ENCODE measurements around the gene MAPK8.

DNA sequence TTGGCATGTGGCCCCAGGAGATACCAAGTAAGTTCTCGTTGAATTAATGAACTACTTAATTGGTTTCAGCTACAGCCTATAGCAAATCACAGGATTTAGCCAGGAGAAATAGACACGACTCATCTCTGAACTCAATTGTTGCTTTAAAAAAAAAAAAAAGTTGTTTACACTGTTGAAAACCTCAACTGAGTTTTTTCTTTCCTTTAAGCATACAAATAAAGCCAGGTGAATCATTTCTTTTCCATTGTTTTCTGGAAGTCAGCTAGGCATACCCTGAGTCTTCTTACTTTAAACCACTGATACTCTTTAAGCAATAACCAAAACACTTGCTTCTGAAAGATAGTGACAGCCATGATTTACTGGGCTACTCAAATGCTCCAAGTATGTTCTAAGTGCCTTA lies 32.7 kb upstream of the MAPK8 start:
- TF ChIP-seq, protein P1, sequence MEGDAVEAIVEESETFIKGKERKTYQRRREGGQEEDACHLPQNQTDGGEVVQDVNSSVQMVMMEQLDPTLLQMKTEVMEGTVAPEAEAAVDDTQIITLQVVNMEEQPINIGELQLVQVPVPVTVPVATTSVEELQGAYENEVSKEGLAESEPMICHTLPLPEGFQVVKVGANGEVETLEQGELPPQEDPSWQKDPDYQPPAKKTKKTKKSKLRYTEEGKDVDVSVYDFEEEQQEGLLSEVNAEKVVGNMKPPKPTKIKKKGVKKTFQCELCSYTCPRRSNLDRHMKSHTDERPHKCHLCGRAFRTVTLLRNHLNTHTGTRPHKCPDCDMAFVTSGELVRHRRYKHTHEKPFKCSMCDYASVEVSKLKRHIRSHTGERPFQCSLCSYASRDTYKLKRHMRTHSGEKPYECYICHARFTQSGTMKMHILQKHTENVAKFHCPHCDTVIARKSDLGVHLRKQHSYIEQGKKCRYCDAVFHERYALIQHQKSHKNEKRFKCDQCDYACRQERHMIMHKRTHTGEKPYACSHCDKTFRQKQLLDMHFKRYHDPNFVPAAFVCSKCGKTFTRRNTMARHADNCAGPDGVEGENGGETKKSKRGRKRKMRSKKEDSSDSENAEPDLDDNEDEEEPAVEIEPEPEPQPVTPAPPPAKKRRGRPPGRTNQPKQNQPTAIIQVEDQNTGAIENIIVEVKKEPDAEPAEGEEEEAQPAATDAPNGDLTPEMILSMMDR (IDR thresholded peaks at IDR 0.05), result no peak
- TF ChIP-seq FOSB (CRISPR knock-in tag; IDR thresholded peaks at IDR 0.05), result no peak
- TF ChIP-seq, protein P2, sequence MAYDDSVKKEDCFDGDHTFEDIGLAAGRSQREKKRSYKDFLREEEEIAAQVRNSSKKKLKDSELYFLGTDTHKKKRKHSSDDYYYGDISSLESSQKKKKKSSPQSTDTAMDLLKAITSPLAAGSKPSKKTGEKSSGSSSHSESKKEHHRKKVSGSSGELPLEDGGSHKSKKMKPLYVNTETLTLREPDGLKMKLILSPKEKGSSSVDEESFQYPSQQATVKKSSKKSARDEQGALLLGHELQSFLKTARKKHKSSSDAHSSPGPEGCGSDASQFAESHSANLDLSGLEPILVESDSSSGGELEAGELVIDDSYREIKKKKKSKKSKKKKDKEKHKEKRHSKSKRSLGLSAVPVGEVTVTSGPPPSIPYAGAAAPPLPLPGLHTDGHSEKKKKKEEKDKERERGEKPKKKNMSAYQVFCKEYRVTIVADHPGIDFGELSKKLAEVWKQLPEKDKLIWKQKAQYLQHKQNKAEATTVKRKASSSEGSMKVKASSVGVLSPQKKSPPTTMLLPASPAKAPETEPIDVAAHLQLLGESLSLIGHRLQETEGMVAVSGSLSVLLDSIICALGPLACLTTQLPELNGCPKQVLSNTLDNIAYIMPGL (CRISPR knock-in tag; IDR thresholded peaks at IDR 0.05; ENCODE audit: borderline replicate concordance), result no peak

All from A549 (cell line).